Mucosa of stomach (tissue), 1 donor: ENCODE data around the gene ST14.
A peak's percentile ranks its signal among the peaks of the same experiment; 100 is the strongest.

Source experiments
- H3K27me3 ChIP-seq: one replicate; pipeline ENCODE4 v1.7.0; 2013; ENCODE audit warnings: mild to moderate bottlenecking, low read length; ENCODE audit not compliant: control insufficient read depth, insufficient read depth
- H3K36me3 ChIP-seq: one replicate; pipeline ENCODE4 v1.7.0; 2013; ENCODE audit warnings: low read length; ENCODE audit not compliant: control insufficient read depth, insufficient read depth
- H3K4me1 ChIP-seq: one replicate; pipeline ENCODE4 v1.7.0; 2013; ENCODE audit warnings: mild to moderate bottlenecking, low read length; ENCODE audit not compliant: control insufficient read depth, insufficient read depth
- H3K4me3 ChIP-seq: one replicate; pipeline ENCODE4 v1.7.0; 2013; ENCODE audit warnings: low read length
- H3K9ac ChIP-seq: one replicate; pipeline ENCODE4 v1.7.0; 2013; ENCODE audit warnings: mild to moderate bottlenecking, low read length, moderate library complexity
- H3K9me3 ChIP-seq: one replicate; pipeline ENCODE4 v1.7.0; 2013; ENCODE audit warnings: mild to moderate bottlenecking, low read length, moderate library complexity; ENCODE audit not compliant: control insufficient read depth
- donor health status: Pancreatic carcinoma.

ST14 gene

DNA sequence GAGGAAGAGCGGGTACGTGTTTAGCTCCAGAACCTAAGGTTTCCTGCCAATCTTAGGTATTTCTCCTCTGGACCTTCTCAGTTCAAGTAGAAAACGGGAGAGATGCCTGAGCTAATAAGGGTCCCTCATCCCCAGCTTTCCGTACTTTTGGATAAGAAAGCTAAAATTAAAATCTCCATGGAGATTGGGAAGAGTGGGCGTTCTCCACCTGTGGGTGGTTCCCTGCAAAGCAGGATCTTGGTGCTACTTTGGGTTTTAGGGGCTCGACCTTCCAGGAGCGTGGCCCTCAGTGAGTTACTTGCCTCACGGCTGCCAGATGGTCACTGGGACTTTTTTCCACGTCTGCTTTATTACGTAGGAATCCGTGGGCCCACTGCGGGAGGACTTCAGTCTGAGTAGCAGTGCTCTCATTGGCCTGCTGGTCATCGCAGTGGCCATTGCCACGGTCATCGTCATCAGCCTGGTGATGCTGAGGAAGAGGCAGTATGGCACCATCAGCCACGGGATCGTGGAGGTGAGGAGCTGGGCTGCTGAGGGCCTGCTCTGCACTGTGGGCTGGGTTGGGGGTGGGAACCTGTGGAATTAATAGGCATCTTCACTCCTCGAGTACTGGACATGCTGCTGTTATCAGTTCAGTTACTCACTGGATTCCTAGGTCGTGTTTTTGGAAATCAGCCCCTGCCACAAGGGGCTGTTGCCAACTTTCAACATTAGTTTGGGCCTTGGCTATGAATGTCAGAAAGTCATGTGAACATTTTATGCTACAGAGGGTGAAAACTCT lies 17.8 kb upstream of the ST14 start:
- H3K9ac ChIP-seq: no peak overlapping the region
- H3K4me1 ChIP-seq: peaks cover 30% of the 10 kb centered on the region

DNA sequence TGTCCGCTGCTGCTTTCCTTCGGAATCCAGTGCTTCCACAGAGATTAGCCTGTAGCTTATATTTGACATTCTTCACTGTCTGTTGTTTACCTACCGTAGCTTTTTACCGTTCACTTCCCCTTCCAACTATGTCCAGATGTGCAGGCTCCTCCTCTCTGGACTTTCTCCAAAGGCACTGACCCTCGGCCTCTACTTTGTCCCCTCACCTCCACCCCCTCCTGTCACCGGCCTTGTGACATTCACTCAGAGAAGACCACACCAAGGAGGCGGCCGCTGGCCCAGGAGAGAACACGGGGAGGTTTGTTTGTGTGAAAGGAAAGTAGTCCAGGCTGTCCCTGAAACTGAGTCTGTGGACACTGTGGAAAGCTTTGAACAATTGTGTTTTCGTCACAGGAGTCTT lies 15.4 kb upstream of the ST14 start:
- no peak overlapping the region for H3K9ac ChIP-seq
- H3K4me1 ChIP-seq: peaks cover 39% of the 10 kb centered on the region
- no peaks in the 10 kb centered on the region for H3K27me3 ChIP-seq
- H3K4me3 ChIP-seq: no peak overlapping the region
- H3K9me3 ChIP-seq: no peaks in the 10 kb centered on the region
- H3K36me3 ChIP-seq: no peaks in the 10 kb centered on the region

More for the DNA sequence above, 17.8 kb upstream of the ST14 start:
- H3K36me3 ChIP-seq: no peaks in the 10 kb centered on the region
- no peaks in the 10 kb centered on the region for H3K9me3 ChIP-seq
- no peaks in the 10 kb centered on the region for H3K27me3 ChIP-seq
- H3K4me3 ChIP-seq: no peak overlapping the region

- H3K4me3 ChIP-seq: no peak overlapping the region
- no peaks in the 10 kb centered on the region for H3K36me3 ChIP-seq
- H3K9me3 ChIP-seq: no peaks in the 10 kb centered on the region
- peaks cover 39% of the 10 kb centered on the region for H3K4me1 ChIP-seq
- no peak overlapping the region for H3K9ac ChIP-seq
- no peaks in the 10 kb centered on the region for H3K27me3 ChIP-seq
Measured at GRCh38 chr11:130144861-130145281, 14.7 kb upstream of the ST14 start.

DNA sequence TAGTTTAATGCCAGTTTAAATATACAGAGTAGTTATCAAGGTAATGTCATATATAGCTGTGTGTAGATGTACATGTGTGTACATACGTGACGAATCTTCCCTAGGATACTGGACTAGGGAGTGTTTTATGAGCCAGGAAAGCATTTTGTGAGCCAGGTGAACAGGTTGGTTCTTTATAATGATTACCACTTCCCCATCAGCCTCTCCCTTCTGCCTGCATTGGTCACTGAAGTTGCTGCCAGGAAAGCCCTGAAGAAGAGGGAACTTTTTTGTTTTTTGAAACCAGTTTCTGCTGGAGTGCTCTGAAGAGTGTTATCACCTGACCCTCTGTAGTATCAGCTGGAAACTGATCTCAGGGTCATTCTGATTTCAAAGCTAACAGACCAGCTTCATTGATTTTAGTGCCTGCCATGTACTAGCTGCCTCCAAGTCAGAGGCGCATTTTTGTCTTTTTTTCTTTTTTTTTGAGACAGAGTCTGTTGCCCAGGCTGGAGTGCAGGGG lies 14.2 kb upstream of the ST14 start:
- Histone ChIP-seq H3K9ac (no peak overlapping the region), H3K9me3 (no peaks in the 10 kb centered on the region), H3K36me3 (no peaks in the 10 kb centered on the region)

GRCh38 chr11:130145975-130146776 lies 13.4 kb upstream of the ST14 start:
- peak overlapping the region; percentile 22 for H3K9ac ChIP-seq
- no peaks in the 10 kb centered on the region for H3K27me3 ChIP-seq
- H3K36me3 ChIP-seq: no peaks in the 10 kb centered on the region
- H3K4me3 ChIP-seq: no peak overlapping the region
- no peaks in the 10 kb centered on the region for H3K9me3 ChIP-seq
- H3K4me1 ChIP-seq: peaks cover 39% of the 10 kb centered on the region

More for the DNA sequence above, 14.2 kb upstream of the ST14 start:
- Histone ChIP-seq H3K4me3 (no peak overlapping the region), H3K27me3 (no peaks in the 10 kb centered on the region), H3K4me1 (peaks cover 39% of the 10 kb centered on the region)

DNA sequence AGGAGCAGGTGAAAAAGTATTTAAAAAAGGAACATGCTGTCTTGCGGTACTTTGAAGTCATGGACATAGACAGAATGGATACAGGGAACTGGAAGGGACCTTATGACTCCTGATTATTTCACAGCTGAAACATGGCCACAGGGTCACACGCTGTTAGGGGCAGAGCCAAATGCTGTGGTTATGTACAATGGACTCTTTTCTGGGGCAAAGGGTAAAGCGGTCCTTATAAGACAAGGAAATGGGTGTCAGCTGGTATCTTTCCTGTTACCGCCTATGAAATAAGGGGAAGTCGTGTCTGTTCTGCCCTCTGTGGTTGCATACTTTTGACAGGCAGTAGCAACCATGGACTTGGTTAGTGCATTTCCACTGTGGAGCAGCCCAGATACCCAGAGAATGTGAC lies 12.8 kb upstream of the ST14 start:
- Histone ChIP-seq H3K4me1 (peaks cover 39% of the 10 kb centered on the region), H3K36me3 (no peaks in the 10 kb centered on the region), H3K9ac (peak overlapping the region; percentile 22), H3K27me3 (no peaks in the 10 kb centered on the region), H3K4me3 (no peak overlapping the region), H3K9me3 (no peaks in the 10 kb centered on the region)

DNA sequence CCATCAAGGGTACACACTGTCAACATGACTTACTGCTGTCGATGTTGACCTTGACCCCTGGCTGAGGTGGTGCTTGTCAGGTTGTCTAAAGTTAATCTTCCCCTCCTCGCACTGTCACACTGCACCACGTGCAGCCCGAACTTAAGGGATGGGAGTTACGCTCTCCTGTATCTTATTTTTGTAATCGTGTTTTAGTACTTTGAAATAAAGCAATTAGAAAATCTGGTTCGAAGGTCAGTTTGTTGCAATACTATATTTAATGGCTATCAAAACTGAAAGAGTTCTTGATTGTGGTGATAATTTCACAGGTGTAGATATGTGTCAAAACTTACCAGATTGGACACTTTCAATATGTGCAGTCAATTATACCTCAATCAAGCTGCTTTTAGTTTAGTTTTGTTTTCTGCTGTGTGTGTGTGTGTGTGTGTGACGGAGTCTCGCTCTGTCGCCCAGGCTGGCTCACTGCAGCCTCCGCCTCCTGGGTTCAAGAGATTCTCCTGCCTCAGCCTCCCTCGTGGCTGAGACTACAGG lies 10.7 kb upstream of the ST14 start:
- Histone ChIP-seq H3K9ac (no peak overlapping the region), H3K4me3 (no peak overlapping the region), H3K36me3 (no peaks in the 10 kb centered on the region), H3K9me3 (no peaks in the 10 kb centered on the region), H3K27me3 (no peaks in the 10 kb centered on the region), H3K4me1 (peaks cover 35% of the 10 kb centered on the region)

- Histone ChIP-seq H3K36me3 (no peaks in the 10 kb centered on the region), H3K9ac (no peak overlapping the region), H3K4me3 (no peak overlapping the region), H3K27me3 (no peaks in the 10 kb centered on the region), H3K9me3 (no peaks in the 10 kb centered on the region), H3K4me1 (peaks cover 19% of the 10 kb centered on the region)
Measured at GRCh38 chr11:130150790-130151189, 8.8 kb upstream of the ST14 start.

GRCh38 chr11:130151196-130151595 lies 8.4 kb upstream of the ST14 start:
- Histone ChIP-seq H3K9ac (no peak overlapping the region), H3K36me3 (no peaks in the 10 kb centered on the region), H3K27me3 (no peaks in the 10 kb centered on the region), H3K9me3 (no peaks in the 10 kb centered on the region), H3K4me3 (no peak overlapping the region), H3K4me1 (peaks cover 14% of the 10 kb centered on the region)

DNA sequence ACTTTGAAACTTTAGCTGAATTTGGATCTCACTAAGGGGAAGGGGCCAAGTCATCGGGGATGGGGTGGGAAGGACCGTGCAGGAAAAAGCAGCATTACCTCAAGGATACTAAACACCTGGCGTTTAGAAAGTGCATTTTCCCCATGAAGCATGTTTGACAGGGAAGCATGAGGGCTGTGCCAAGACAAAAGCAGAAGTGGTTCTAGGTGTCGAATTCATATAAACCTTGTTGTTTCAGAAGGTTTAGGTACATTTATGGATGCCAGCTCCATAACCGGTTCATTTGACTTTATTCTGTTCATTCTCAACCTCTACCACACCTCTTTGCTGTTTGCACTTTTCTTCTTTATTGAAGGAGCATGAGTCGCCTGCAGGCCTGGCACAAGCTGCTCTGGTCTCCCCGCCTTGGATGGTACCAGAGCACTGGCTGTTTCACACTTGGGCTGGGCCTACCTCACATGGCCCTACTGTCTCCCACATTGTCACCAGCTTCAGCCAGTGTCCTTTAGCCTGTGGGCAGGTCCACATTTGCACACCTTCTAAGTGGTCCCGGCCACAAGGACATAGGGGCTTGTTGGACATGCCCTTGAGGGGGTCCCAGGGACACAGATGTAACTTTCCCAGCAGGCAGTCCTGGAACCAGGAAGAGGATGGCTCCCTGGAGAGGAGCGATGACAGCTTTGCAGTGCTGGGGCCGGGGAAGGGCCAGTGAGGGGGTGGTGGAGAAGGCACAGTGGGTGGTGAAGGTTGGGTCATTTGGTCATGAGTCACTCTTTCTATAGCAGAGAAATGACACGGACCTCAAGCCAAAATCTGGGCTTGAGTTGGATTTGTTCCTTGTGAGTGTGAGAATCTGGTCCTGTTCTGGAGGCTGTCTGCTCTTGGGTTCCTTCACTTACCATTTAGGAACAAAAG lies 3.2 kb upstream of the ST14 start:
- Histone ChIP-seq H3K9me3 (no peaks in the 10 kb centered on the region), H3K27me3 (no peaks in the 10 kb centered on the region), H3K4me1 (peaks cover 11% of the 10 kb centered on the region), H3K36me3 (no peaks in the 10 kb centered on the region), H3K4me3 (no peak overlapping the region), H3K9ac (no peak overlapping the region)

GRCh38 chr11:130157101-130157500 lies 2.5 kb upstream of the ST14 start:
- Histone ChIP-seq H3K4me1 (peaks cover 17% of the 10 kb centered on the region), H3K9ac (no peak overlapping the region), H3K9me3 (no peaks in the 10 kb centered on the region), H3K27me3 (no peaks in the 10 kb centered on the region), H3K4me3 (no peak overlapping the region), H3K36me3 (no peaks in the 10 kb centered on the region)
